ENCODE measurements around the gene ADGRF4.

ADGRF4 gene

DNA sequence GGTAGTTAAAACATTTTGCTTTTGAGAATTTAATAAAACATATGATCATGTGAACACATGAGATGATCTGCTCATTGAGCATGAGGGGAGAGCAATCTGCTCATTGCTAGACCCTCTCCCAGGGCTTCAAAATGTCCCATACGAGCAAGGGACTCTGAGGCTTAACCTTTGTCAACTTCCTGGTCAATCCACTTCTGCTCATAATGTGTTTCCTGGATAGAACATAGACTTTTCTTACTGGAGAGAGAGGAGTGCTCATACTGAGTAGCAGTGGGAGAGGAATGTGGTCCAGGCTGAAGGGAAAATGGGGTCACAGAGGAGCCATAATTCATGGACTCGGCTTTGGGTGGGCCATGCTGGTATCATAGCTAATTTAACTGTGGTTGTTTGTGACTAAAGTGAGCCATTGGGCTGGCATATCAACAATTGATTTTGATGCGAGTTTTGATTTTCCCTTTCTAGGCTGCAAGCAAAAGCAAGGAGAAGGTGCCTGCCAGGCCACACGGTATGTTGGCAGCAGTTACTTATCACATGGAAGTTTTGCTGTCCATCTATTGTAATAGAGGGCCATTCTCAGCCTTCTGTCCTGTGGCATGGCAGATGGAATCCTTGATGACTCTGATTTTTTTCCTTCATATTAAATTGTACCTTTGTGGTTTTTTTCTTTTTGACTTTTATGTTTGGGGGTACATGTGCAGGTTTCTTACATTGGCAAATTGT is 20.8 kb upstream of the ADGRF4 start:
- Mint-ChIP-seq H3K4me3 (no peak overlapping the region), H3K4me1 (ENCODE audit: low read depth) (no peaks in the 10 kb centered on the region), H3K27ac (no peak overlapping the region), H3K9me3 (no peaks in the 10 kb centered on the region), H3K36me3 (ENCODE audit: low read depth) (no peaks in the 10 kb centered on the region), H3K27me3 (peaks cover 12% of the 10 kb centered on the region)

- Mint-ChIP-seq H3K4me1 (ENCODE audit: low read depth) (no peaks in the 10 kb centered on the region), H3K27ac (no peak overlapping the region), H3K4me3 (no peak overlapping the region), H3K27me3 (peaks cover 11% of the 10 kb centered on the region), H3K36me3 (ENCODE audit: low read depth) (no peaks in the 10 kb centered on the region), H3K9me3 (no peaks in the 10 kb centered on the region)
These were observed 19.6 kb upstream of the ADGRF4 start for GRCh38 chr6:47678739-47679138.

DNA sequence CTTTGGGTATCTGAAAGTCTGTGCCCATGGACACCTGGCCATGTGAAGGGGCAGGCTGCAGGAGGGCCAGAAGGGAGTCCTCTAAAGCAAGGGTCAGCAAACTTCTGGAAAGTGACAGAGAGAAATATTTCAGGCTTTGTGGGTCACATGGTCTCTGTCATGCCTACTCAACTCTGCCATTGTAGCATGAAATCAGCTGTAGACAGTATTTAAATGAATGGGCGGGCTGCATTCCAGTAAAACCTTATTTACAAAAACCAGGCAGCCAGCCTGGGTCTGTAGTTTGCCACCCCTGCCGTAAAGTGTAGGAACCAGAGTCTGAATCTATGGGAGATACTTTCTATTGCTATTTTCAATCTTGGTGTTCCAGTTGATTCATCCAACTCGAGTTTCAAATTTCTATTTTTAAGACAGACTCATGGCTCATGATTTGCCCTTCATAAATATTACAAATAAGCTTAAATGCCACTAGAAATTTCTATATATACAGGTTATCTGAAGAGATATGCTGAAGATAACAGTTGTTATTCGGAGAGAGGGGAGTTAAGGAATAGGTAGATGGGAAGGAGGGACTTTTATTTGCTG is 19.0 kb upstream of the ADGRF4 start:
- Mint-ChIP-seq H3K27ac (no peak overlapping the region), H3K27me3 (peaks cover 13% of the 10 kb centered on the region), H3K4me3 (no peak overlapping the region), H3K36me3 (ENCODE audit: low read depth) (no peaks in the 10 kb centered on the region), H3K9me3 (no peaks in the 10 kb centered on the region), H3K4me1 (ENCODE audit: low read depth) (no peaks in the 10 kb centered on the region)

- Mint-ChIP-seq H3K27ac (no peak overlapping the region), H3K27me3 (peaks cover 13% of the 10 kb centered on the region), H3K9me3 (no peaks in the 10 kb centered on the region), H3K36me3 (ENCODE audit: low read depth) (no peaks in the 10 kb centered on the region), H3K4me1 (ENCODE audit: low read depth) (no peaks in the 10 kb centered on the region), H3K4me3 (no peak overlapping the region)
These were observed 18.3 kb upstream of the ADGRF4 start for GRCh38 chr6:47680051-47680450.

DNA sequence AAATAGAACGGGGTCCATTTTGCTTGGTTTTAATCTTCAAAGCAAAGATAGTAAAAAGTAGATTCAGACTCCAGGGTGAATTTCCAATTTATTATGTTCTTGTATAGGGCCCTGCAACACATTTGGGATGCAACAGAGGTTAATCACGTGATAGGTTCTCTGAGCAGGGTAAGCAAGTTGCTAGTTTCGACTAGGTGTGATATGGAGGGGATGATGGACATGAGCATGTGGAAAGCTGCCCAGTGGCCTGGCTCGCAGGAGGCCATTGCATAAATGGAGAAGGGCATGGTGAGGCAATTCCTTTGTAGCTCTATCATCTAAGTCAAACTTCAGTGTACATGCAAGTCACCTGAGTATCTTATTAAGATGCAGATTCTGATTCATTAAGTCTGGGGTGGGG is 17.7 kb upstream of the ADGRF4 start:
- Mint-ChIP-seq H3K4me3 (no peak overlapping the region), H3K36me3 (ENCODE audit: low read depth) (no peaks in the 10 kb centered on the region), H3K27me3 (peaks cover 13% of the 10 kb centered on the region), H3K27ac (no peak overlapping the region), H3K4me1 (ENCODE audit: low read depth) (no peaks in the 10 kb centered on the region), H3K9me3 (no peaks in the 10 kb centered on the region)

DNA sequence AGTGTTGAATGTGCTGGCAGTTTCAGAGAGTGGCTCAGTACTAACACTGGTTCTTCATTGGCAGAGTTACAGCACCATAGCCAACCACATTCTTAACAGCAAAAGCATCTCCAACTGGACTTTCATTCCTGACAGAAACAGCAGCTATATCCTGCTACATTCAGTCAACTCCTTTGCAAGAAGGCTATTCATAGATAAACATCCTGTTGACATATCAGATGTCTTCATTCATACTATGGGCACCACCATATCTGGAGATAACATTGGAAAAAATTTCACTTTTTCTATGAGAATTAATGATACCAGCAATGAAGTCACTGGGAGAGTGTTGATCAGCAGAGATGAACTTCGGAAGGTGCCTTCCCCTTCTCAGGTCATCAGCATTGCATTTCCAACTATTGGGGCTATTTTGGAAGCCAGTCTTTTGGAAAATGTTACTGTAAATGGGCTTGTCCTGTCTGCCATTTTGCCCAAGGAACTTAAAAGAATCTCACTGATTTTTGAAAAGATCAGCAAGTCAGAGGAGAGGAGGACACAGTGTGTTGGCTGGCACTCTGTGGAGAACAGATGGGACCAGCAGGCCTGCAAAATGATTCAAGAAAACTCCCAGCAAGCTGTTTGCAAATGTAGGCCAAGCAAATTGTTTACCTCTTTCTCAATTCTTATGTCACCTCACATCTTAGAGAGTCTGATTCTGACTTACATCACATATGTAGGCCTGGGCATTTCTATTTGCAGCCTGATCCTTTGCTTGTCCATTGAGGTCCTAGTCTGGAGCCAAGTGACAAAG is 17.0 kb upstream of the ADGRF4 start:
- Mint-ChIP-seq H3K36me3 (ENCODE audit: low read depth) (no peaks in the 10 kb centered on the region), H3K4me1 (ENCODE audit: low read depth) (no peaks in the 10 kb centered on the region), H3K27me3 (peaks cover 13% of the 10 kb centered on the region), H3K9me3 (no peaks in the 10 kb centered on the region), H3K27ac (no peak overlapping the region), H3K4me3 (no peak overlapping the region)

DNA sequence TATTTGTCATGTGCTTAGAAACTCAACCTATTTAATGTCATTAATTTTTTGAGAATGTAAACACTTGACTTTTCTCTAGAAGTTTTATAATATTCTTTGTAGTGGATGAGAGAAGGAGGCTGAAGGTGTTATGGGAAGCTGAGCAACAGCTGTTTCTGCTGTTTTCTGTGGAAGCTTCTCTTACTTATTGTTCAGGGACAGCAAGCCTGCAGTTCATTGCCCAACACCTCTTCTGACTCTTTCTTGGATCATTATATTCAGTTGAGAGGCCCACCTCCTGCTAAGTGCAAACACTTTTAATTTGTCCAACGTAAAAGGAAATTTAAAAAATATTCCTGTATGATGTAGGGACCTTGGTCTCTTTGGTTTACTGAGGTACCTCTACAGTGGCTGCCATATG is 12.0 kb upstream of the ADGRF4 start:
- H3K4me3 Mint-ChIP-seq = no peak overlapping the region
- no peaks in the 10 kb centered on the region for H3K9me3 Mint-ChIP-seq
- no peaks in the 10 kb centered on the region for H3K36me3 Mint-ChIP-seq (ENCODE audit: low read depth)
- H3K27ac Mint-ChIP-seq = no peak overlapping the region
- peaks cover 8% of the 10 kb centered on the region for H3K27me3 Mint-ChIP-seq
- H3K4me1 Mint-ChIP-seq (ENCODE audit: low read depth) = no peaks in the 10 kb centered on the region

GRCh38 chr6:47687432-47687831 is 10.9 kb upstream of the ADGRF4 start:
- H3K4me1 Mint-ChIP-seq (ENCODE audit: low read depth) = no peaks in the 10 kb centered on the region
- peaks cover 8% of the 10 kb centered on the region for H3K27me3 Mint-ChIP-seq
- H3K4me3 Mint-ChIP-seq = no peak overlapping the region
- no peaks in the 10 kb centered on the region for H3K36me3 Mint-ChIP-seq (ENCODE audit: low read depth)
- H3K9me3 Mint-ChIP-seq = no peaks in the 10 kb centered on the region
- H3K27ac Mint-ChIP-seq = no peak overlapping the region

DNA sequence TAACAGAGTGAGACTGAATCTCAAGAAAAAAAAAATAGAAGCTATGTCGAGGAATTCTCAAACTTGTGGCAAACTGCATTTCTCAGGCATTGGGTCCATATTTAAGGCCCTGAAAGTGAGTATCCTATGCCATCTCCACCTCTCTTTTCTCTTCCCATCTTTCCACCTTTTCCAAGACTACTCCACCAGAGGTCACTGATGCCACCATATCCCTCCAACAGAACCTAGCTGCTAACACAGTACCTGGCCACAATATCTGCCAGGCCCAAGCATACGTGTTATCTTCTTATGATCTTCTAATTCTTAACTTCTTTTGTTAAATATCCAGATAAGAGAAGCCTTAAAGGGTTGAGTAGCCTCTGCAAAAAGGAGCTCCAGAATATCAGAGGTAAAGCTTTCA is 8.2 kb upstream of the ADGRF4 start:
- H3K4me1 Mint-ChIP-seq (ENCODE audit: low read depth) = no peaks in the 10 kb centered on the region
- H3K27me3 Mint-ChIP-seq = peaks cover 5% of the 10 kb centered on the region
- H3K36me3 Mint-ChIP-seq (ENCODE audit: low read depth) = no peaks in the 10 kb centered on the region
- H3K4me3 Mint-ChIP-seq = no peak overlapping the region
- H3K9me3 Mint-ChIP-seq = no peaks in the 10 kb centered on the region
- no peak overlapping the region for H3K27ac Mint-ChIP-seq

GRCh38 chr6:47690791-47691190 is 7.6 kb upstream of the ADGRF4 start:
- H3K36me3 Mint-ChIP-seq (ENCODE audit: low read depth) = no peaks in the 10 kb centered on the region
- H3K9me3 Mint-ChIP-seq = no peaks in the 10 kb centered on the region
- H3K4me3 Mint-ChIP-seq = no peak overlapping the region
- peaks cover 5% of the 10 kb centered on the region for H3K27me3 Mint-ChIP-seq
- H3K27ac Mint-ChIP-seq = no peak overlapping the region
- H3K4me1 Mint-ChIP-seq (ENCODE audit: low read depth) = no peaks in the 10 kb centered on the region

DNA sequence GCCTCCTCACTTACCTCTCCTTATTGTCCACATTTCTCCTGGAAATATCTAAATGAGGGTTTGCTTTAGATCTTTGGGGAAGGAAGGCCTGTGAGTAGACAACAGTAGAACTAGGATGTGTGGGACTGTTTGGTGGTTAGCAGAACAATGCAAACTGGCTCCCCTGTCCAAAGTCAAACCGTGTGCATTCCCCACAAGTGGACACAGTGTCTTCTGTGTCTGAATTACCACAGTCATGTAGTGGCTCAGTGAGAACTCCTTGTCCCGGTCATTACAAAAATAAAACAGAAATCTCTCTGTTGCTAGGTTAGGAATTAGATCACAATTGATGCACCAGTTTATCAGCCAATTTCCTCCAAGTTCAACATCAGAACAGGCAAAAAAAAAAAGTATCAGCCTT is 455 bp upstream of the ADGRF4 start:
- H3K27me3 Mint-ChIP-seq = peaks cover 3% of the 10 kb centered on the region
- no peak overlapping the region for H3K27ac Mint-ChIP-seq
- H3K4me3 Mint-ChIP-seq = no peak overlapping the region
- no peaks in the 10 kb centered on the region for H3K36me3 Mint-ChIP-seq (ENCODE audit: low read depth)
- no peaks in the 10 kb centered on the region for H3K4me1 Mint-ChIP-seq (ENCODE audit: low read depth)
- H3K9me3 Mint-ChIP-seq = no peaks in the 10 kb centered on the region

DNA sequence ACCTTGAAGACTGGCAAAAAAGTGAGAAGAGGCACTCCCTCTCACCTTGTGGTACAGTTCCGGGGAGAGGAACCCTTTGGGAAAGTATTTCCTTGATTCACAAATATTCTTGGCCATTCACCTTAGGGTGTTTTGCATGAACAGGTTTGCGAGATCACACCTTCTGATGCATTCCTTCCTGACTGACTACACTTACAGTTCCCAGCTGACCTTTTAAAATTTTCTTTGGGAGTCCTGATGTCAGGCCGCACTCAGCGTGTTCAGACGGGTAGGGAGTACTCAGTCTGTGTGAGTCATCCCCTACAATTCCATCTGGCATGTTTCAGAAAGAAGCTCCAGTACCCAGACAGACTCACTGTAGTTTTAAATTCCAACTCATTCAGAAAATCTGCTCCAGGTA is 1.7 kb downstream of the ADGRF4 start:
- Mint-ChIP-seq H3K27ac (no peak overlapping the region), H3K4me1 (ENCODE audit: low read depth) (no peaks in the 10 kb centered on the region), H3K27me3 (peaks cover 3% of the 10 kb centered on the region), H3K9me3 (no peaks in the 10 kb centered on the region), H3K36me3 (ENCODE audit: low read depth) (no peaks in the 10 kb centered on the region), H3K4me3 (no peak overlapping the region)

DNA sequence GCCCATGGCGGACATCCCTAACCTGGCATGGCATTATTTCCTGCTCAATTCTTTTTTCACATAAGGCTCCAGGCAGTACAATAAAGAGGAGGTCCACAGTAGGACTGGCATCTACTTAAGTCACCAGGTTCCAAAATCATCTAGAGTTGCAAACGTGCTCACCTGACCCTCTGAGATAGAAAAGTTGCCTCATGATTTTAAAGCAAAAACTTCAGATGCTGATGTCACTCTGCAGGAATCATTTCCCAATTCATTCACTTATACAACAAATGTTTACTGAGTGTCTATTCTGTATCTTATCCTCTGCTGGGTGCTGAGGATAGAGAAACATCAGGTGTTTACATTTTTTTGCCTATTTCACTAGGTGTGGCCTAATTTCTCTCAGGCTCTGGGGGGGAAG is 2.2 kb downstream of the ADGRF4 start:
- Mint-ChIP-seq H3K27me3 (peaks cover 3% of the 10 kb centered on the region), H3K27ac (no peak overlapping the region), H3K9me3 (no peaks in the 10 kb centered on the region), H3K36me3 (ENCODE audit: low read depth) (no peaks in the 10 kb centered on the region), H3K4me3 (no peak overlapping the region), H3K4me1 (ENCODE audit: low read depth) (no peaks in the 10 kb centered on the region)

DNA sequence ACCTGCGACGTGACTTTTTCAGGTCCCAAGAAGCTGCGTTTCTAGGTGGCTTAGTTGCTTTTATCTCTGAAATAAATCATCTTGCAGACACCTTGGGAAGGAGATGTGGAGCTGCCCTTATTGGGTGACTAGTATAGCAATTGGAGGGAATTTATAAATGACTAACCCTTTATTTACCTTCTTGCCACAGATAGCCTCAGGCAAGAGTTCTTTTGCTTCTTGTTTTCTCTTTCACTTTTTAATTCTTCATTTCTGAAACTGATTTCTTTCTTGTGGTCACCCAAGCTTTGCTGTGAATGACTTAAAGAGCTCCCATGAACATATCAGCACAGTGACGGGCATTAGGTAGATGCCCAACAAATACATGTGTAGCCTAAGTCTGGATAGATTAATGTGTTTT is 3.0 kb downstream of the ADGRF4 start:
- no peak overlapping the region for H3K27ac Mint-ChIP-seq
- peaks cover 3% of the 10 kb centered on the region for H3K27me3 Mint-ChIP-seq
- no peak overlapping the region for H3K4me3 Mint-ChIP-seq

GRCh38 chr6:47709160-47709559 is 10.8 kb downstream of the ADGRF4 start:
- no peak overlapping the region for H3K4me3 Mint-ChIP-seq
- H3K27me3 Mint-ChIP-seq = peaks cover 33% of the 10 kb centered on the region
- H3K9me3 Mint-ChIP-seq = no peaks in the 10 kb centered on the region
- H3K36me3 Mint-ChIP-seq (ENCODE audit: low read depth) = no peaks in the 10 kb centered on the region
- no peaks in the 10 kb centered on the region for H3K4me1 Mint-ChIP-seq (ENCODE audit: low read depth)
- no peak overlapping the region for H3K27ac Mint-ChIP-seq

More for the DNA sequence above, 3.0 kb downstream of the ADGRF4 start:
- no peaks in the 10 kb centered on the region for H3K4me1 Mint-ChIP-seq (ENCODE audit: low read depth)
- no peaks in the 10 kb centered on the region for H3K36me3 Mint-ChIP-seq (ENCODE audit: low read depth)
- no peaks in the 10 kb centered on the region for H3K9me3 Mint-ChIP-seq
